Activated T-helper 1 cell treated with Interleukin-2 at 50 U/mL for 16 hours (primary cell): ENCODE results near the gene SSMEM1.
A peak's percentile ranks its signal among the peaks of the same experiment; 100 is the strongest.
"Not testable (repeated sequence)": the region's sequence is repeated elsewhere in the genome, so short reads cannot be mapped to it uniquely, and the experiment has no call there.

Source experiments
- DNase-seq: peaks from one replicate; pipeline ENCODE4 v3.0.0-alpha.2; 2020; ENCODE audit warnings: low read depth

SSMEM1 gene

DNA sequence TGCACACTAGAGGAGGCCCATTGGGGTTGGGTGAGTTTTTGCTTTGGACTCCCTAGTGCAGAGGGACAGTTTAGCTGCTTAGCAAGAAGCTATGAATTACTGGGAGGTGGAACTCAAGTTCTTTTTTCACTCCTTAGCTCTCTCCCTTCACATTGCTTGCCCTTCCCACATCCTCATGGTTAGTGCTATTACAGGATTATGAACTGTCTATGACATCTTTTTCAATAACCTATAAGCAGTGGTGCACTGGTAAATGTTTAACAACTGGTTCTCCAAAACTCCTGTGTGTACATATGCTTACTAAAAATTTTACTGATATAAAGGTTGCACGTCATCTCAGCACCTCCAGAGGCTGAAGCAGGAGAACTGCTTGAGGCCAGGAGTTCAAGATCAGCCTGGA lies 6.2 kb downstream of the SSMEM1 start:
- DNase-seq, result no peak

DNA sequence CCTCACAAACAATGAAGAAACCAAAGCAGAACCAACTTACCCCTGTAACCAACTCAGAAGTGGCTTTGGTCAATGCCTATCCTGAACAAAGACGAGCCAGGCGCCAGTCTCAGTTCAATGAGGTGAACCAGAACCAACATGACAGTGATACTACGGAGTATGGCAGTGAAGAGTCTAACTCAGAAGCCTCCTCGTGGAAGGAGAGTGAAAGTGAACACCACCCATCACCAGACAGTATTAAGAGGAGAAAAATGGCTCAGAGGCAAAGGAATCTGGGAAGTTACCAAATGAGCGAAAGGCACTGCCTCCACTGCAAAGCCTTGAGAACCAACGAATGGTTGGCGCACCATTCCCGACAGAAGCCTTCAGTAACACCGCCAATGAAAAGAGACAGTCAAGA lies 8.4 kb downstream of the SSMEM1 start:
- DNase-seq, result no peak

DNA sequence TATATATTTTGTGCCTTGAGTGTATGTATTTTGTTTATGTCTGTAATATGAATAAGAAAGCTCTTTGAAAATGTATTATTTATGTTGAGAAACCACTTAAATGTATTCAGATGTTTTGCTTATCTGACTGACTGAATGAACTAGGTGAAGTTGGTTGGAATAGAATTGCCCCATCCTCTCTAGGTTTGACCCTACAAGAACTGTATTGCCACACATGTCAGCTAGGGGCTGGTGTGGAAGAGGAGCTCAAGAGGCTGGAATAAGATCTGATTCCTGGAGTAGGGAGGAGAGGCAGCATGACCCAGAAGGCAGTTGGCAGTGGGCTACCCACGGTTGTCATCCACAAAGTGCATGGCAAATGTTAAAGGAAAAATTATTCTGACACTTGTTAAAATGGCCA lies 9.1 kb downstream of the SSMEM1 start:
- no peak for DNase-seq

DNA sequence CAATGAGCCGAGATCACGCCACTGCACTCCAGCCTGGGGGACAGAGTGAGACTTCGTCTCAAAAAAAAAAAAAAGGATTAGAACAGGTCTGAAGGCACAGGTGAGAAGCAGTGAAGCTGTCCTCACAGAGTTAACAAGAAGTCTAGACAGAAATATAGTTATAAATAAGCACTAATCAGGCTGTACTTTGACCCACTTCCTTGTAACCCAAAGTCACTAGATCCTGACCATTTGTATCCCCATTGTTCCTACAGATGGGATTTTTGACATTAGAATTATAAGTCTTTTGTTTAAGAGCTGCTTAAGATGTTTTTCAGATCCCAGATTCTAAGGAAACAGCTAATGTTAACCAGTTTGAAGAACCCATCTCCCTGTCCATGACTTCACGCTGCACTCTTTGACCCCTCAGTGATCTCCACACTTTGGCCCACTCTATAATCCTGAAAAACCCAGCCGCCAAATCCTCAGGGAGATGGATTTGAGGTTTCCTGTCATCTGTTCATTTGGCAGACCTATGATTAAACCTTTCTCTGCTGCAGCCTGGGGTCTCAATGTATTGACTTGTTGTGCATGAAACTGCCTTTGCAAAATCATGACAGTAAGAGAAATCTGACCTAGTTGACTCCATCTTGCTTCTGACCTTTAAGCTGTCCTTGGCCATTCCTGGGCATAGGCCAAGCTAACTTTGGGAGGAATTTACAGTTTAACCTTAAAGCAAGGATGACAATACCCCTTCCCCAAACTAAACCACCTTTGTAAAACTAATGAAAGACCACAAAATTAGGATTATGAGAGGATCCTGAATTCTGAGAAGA lies 11.4 kb downstream of the SSMEM1 start:
- DNase-seq, result no peak

DNA sequence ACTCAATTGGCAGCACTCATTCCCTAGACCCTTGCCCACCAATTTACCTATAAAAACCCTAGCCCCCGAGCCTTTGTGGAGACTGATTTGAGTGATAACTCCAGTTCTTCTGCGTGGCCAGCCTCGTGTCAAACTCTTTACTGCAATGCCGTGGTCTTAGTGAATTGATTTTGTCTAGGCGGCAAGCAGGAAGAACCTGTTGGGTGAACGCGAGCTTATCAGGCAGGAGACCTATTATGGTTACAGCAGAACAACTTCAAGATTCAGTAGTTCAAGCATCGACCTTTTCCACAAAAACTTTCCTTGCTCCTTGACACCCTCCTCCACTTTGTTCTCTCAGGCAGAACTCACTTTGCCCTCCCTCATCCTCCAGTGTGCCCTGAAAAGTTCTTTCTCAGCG lies 12.2 kb downstream of the SSMEM1 start:
- no peak for DNase-seq

DNA sequence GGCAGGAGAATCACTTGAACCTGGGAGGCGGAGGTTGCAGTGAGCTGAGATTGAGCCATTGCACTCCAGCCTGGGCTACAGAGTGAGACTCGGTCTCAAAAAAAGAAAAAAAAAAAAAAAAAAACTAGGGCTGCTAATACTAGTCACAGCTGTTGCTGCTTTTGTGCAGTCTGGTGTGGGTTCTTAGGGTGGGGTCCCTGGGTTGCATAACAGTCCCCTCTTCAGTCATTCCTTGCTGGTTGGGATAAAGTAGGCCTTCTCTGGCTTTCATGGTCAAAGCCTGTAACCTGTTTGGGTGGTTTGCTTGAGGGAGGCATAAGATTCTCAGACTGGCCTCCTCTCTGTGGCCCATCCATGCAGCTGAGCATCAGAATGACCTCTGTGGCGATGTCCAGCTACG lies 14.1 kb downstream of the SSMEM1 start:
- DNase-seq, result no peak

DNA sequence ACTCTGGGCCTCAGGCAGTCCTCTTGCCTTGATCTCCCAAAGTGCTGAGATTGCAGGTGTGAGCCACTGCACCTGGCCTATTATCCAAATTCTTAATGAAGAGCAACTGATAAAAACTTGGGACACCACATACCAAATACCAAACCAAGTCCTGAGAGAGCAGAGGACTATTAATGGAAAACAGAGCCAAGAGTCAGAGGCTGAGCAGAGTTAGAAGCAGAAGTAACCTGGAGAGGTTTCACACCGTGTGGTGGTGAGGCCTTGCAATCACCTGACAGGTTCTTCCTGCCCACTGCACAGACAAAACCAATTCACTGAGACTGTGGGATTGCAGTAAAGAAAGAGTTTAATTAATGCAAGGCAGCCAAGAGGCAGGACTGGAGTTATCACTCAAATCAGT lies 16.0 kb downstream of the SSMEM1 start:
- no peak for DNase-seq

DNA sequence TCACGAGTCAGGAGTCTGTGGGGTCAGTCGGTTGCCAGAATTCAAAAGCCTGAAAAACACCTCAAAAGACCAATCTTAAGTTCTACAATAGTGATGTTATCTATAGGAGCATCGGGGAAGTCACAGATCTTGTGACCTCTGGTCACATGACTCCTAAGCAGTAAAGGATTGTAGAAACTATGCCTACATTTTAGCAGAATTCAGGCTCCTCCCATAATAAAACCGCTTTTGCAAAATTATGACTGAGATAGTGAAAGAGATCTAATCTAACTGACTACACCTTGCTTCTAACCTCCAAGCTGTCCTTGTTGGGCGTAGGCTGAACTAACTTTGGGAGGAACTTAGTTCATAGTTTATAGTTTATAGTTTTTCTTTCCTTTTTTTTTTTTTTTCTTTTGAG lies 16.6 kb downstream of the SSMEM1 start:
- DNase-seq, result no peak

DNA sequence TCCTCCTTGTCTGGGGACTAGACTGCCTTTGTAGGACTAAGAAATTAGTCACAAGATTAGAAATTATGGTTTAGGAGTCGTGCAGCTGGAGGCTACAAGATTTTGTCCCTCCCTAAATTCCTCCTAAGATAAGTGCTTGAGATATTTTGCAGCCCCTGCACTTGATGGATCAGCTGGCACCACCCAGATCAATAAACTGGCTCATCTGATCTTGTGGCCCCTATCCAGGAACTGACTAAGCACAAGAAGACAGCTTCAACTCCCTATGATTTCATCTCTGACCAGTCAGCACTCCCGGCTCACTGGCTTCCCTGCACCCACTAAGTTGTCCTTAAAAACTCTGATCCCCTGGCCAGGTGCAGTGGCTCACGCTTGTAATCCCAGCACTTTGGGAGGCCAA lies 17.3 kb downstream of the SSMEM1 start:
- not testable (repeated sequence) for DNase-seq

DNA sequence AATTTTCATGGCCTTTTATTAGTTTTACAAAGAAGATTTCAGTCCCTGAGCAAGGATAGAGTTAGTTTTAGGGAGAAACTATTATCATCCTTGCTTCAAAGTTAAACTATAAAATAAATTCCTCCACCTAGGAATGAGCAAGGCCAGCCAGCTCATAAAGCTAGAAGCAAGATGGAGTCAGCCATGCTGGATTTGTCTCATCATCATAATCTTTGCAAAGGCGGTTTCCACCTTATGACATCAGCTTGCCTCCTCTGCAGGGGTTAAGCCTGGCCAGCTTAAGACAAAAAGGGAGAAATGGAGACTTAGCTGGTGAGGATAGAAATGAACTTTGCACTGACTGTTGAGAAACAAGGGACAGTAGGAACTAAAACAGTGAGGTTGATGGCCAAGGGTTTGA lies 18.7 kb downstream of the SSMEM1 start:
- DNase-seq, result no peak

DNA sequence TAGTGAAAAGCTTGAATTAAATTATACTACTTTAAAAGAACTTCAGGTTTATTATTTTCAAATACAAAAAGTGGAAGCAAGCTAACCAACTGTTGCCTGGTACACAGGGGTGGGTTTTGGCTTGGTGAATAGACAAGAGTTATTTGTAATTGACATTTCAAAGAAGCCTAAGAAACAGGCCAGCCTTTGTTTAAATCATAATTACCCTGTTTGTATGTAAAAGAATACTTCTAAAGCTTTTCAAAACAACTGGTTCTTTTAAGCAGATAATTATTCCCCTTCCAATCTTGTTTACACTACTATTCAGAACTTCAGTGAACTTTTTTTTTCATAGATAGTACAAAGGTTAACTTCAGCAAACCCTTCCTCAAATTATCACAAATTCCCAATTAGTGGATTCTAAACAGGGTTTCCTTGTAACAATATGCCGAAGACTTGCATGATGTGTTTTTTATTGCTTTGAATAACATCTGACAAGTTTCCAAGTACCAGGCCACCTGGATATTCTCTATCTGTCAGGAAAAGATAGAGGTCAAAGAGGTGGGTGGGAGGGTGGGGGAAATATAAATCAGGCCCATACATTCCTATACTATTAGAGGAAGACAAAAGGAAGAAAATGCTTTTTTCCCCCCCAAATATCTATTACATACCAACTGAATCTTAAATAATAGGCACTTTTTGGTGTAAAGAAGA lies 20.4 kb downstream of the SSMEM1 start:
- no peak for DNase-seq

DNA sequence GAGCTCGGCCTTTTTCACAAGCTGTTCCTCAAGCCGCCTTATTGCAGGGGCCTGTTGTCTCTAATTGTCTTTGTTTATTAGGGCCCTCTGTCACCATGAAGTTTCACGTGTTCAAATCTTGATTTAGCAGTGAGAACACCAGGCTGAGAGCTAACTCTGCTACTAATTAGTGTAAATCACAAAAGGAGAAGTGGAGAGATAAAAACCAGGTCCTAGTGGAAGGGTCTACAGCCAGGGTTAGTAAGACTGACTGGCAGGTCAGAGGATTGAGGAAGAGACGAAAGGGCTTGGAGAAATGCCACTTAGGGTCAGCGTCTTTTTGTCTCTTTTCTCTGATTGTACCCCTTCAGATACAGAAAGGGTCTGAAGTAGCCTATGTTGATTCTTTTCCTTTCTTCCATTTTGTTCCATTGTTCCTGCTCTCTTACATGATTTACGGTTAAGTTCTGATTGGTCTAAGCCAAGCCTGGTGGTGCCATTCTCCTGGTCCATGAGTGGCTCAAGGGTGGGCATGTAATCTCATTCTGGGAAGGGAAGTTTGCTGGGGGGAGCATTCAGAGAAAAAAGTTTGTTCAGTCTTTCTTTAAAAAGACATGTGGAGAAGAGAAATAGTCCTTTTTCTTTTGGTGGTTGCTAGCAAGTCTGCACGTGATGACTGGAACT lies 21.3 kb downstream of the SSMEM1 start:
- DNase-seq, result no peak

DNA sequence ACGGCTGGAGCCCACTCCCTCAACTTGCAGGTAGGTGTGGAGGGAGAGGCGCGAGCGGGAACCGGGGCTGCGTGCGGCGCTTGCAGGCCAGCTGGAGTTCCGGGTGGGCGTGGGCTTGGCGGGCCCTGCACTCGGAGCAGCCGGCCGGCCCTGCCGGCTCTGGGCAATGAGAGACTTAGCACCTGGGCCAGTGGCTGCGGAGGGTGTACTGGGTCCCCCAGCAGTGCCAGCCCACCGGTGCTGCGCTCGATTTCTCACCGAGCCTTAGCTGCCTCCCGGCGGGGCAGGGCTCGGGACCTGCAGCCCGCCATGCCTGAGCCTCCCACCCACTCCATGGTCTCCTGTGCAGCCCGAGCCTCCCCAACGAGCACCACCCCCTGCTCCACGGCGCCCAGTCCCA lies 22.3 kb downstream of the SSMEM1 start:
- DNase-seq, result not testable (repeated sequence)

DNA sequence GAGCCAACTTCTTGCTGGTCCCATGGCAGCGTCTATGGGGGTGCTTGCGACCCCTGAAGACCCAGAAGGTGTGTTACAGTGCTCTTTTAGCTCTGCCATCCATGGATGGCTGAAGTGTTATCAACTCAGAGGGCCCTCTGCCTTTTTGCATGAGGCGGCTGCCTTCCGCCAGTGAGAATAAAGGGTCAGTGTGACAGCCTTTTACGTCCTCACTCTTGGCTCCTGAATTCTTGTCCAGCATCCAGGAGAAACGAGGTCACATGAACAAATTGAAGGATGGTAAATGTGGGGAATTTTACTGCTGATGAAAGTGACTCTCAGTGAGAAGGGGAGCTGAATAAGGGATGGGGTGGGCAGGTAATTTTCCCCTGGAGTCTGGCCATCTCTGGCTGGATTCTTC lies 24.1 kb downstream of the SSMEM1 start:
- DNase-seq, result no peak

DNA sequence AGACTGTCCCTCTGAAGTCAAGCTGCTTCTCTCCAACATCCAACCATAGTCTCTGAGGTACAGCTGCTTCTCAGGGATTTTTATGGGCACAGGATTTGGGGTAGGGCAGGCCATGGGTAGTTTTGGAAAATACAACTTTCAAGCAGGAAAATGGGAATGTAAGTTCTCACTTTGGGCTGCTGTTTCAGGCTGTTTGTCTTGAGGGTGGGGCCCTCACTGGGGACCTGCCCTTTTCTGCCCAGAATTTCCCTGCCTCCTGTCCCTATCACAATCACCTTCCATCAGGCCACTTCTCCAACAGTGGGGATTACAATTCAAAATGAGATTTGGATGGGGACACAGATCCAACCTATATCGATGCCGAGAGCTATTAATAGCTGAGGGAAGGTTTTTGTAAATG lies 24.5 kb downstream of the SSMEM1 start:
- DNase-seq, result no peak

DNA sequence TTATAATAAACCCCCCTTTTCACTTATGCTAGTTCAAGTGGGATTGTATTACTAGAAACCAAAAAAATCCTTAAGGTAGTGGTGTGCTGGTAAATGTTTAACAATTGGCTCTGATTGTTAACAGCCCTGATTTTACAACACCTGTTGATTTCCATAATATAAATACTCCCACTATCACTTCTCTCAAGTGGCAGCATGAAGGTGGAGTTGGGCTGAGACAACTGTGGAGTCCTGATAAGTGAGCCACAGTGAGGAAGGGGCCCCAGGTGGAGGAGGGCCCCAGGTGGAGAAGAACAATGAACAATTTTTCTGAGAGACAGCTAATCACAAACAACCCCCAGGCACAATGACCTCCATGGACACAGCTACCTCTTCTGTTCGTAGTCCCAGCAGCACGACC lies 26.4 kb downstream of the SSMEM1 start:
- no peak for DNase-seq

DNA sequence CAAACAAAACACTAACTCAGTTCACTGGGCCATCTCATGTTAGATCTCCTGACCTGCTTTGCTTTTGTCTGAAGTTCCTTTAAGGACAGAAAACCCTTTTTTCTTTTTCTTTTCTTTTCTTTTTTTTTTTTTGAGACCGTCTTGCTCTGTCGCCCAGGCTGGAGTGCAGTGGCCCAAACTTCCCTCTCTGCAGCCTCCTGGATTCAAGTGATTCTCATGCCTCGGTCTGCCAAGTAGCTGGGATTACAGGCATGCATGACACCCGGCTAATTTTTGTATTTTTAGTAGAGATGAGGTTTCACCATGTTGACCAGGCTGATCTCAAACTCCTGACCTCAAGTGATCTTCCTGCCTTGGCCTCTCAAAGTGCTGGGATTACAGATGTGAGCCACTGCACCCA lies 28.7 kb downstream of the SSMEM1 start:
- DNase-seq, result not testable (repeated sequence)

DNA sequence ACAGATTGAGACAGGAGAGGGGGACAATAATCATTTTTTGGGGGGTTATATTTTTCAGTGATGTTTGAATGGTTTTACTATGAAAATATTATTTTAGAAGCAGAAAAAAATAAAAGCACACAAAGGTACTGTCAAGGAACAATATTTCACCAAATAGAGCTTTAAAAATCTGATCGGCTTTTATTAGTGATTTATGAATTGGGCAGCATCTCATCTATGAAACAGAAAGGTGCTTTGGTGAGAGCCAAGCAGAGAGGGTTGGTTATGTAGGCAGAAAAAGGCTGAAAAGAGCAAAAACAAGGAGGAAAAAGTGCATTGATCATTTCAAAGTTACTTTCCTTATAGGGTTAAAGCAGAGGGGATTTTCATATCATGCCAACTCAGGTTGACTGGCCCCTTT lies 32.6 kb downstream of the SSMEM1 start:
- no peak for DNase-seq

DNA sequence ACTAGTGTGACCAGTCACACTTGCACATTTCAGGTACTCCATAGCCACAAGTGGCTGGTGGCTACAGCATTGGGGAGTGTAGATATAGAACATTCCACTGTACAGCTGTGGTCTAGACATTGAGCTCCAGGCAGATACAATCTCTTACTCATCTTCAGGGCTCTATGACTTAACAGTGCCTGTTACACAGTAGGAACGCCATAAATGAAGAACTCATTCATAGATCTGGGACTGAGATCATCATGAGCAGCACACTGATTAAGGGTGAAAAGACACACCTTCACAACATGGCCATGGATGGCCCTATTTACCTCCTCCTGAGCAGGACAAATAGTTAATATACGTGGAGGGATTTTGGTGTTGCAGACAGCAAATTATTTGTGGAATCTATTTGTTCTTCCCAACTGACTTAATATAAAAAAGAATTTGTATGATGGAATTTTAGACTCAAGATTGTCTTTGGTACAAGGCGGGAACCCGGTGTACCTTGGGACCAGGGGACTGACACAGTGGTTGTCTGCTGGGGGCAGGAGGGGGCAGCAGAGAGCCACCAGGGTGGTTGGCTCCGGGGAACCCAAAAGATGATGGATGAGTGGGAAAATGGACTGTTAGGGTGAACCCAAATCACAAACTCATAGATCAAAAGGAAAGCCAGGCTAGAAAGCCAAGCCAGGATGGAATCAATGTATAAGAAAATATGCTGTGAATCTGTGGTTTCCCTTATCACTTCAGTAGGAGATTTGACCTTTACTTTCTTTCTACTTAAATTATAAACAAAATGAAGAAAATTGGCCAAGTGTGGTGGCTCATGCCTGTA lies 34.7 kb downstream of the SSMEM1 start:
- DNase-seq, result peak; percentile 5

DNA sequence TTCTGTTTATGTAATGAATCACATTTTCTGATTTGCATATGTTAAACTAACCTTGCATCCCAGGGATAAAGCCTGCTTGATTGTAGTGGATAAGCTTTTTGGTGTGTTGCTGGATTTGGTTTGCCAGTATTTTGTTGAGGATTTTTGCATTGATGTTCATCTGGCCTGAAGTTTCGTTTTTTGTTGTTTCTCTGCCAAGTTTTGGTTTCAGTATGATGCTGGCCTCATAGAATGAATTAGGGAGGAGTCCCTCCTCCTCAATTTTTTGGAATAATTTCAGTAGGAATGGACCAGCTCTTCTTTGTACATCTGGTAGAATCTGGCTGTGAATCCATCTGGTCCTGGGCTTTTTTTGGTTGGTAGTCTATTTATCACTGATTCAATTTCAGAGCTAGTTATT lies 35.8 kb downstream of the SSMEM1 start:
- not testable (repeated sequence) for DNase-seq

DNA sequence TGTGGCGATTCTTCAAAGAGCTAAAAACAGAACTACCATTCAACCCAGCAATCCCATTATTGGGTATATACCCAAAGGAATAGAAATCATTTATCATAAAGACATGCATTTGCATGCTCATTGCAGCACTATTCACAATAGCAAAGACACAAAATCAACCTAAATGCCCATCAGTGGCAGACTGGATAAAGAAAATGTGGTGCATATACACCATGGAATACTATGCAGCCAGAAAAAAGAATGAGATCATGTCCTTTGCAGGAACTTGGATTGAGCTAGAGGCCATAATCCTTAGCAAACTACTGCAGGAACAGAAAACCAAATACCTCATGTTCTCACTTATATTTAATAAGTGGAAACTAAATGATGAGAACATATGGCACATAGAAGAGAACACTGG lies 38.8 kb downstream of the SSMEM1 start:
- not testable (repeated sequence) for DNase-seq

DNA sequence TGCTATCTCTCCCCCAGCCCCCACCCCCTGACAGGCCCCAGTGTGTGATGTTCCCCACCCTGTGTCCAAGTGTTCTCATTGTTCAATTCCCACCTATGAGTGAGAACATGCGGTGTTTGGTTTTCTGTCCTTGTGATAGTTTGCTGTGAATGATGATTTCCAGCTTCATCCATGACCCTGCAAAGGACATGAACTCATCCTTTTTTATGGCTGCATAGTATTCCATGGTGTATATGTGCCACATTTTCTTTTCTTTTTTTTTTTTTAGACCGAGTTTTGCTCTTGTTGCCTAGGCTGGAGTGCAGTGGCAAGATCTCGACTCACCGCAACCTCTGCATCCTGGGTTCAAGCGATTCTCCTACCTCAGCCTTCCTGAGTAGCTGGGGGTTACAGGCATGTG lies 41.2 kb downstream of the SSMEM1 start:
- not testable (repeated sequence) for DNase-seq
